ENCODE data around the gene KCNJ9.

KCNJ9 gene

GRCh38 chr1:160043543-160043942 lies 37.8 kb upstream of the KCNJ9 start:
- H3K4me3 ChIP-seq (ENCODE audit: low read length, poor library complexity, severe bottlenecking) = no peak overlapping the region
- no peaks in the 10 kb centered on the region for H3K9me3 ChIP-seq (ENCODE audit: insufficient read depth, low read depth, low read length)
- peaks cover 4% of the 10 kb centered on the region for H3K27me3 ChIP-seq (ENCODE audit: insufficient read depth, low read length, poor library complexity, severe bottlenecking)
- H3K9ac ChIP-seq (ENCODE audit: low read depth, low read length, poor library complexity, severe bottlenecking) = no peak overlapping the region
- no peak overlapping the region for H3K4me2 ChIP-seq (ENCODE audit: low read depth, low read length, poor library complexity, severe bottlenecking)
- no peaks in the 10 kb centered on the region for H3F3A ChIP-seq (ENCODE audit: low read depth)
- H3K36me3 ChIP-seq (ENCODE audit: insufficient read depth, low read length) = no peaks in the 10 kb centered on the region
- no peaks in the 10 kb centered on the region for H4K20me1 ChIP-seq (ENCODE audit: insufficient read depth, low read length, poor library complexity, severe bottlenecking)
- peaks cover 5% of the 10 kb centered on the region for H3K4me1 ChIP-seq (ENCODE audit: insufficient read depth, low read length, poor library complexity, severe bottlenecking)
- TF ChIP-seq CTCF (conservative IDR thresholded peaks at IDR 0.05; ENCODE audit: low read length) (no peak), EZH2phosphoT487 (IDR thresholded peaks at IDR 0.05; ENCODE audit: borderline replicate concordance) (no peak)
- no peaks in the 10 kb centered on the region for H3K9me2 ChIP-seq (replicated peaks; ENCODE audit: low read depth, low read length)
- H2AFZ ChIP-seq (ENCODE audit: low read length) = no peak overlapping the region
- no peaks in the 10 kb centered on the region for H3K79me2 ChIP-seq (ENCODE audit: insufficient read depth, low read length)

GRCh38 chr1:160045653-160046052 lies 35.7 kb upstream of the KCNJ9 start:
- H3K4me1 ChIP-seq (ENCODE audit: insufficient read depth, low read length, poor library complexity, severe bottlenecking) = peaks cover 5% of the 10 kb centered on the region
- no peak overlapping the region for H2AFZ ChIP-seq (ENCODE audit: low read length)
- no peak overlapping the region for H3K9ac ChIP-seq (ENCODE audit: low read depth, low read length, poor library complexity, severe bottlenecking)
- H3K27me3 ChIP-seq (ENCODE audit: insufficient read depth, low read length, poor library complexity, severe bottlenecking) = no peaks in the 10 kb centered on the region
- no peaks in the 10 kb centered on the region for H4K20me1 ChIP-seq (ENCODE audit: insufficient read depth, low read length, poor library complexity, severe bottlenecking)
- H3K4me3 ChIP-seq (ENCODE audit: low read length, poor library complexity, severe bottlenecking) = no peak overlapping the region
- TF ChIP-seq CTCF (conservative IDR thresholded peaks at IDR 0.05; ENCODE audit: low read length) = no peak
- no peak for TF ChIP-seq EZH2phosphoT487 (IDR thresholded peaks at IDR 0.05; ENCODE audit: borderline replicate concordance)
- H3K9me3 ChIP-seq (ENCODE audit: insufficient read depth, low read depth, low read length) = no peaks in the 10 kb centered on the region
- H3K36me3 ChIP-seq (ENCODE audit: insufficient read depth, low read length) = no peaks in the 10 kb centered on the region
- no peaks in the 10 kb centered on the region for H3K79me2 ChIP-seq (ENCODE audit: insufficient read depth, low read length)
- no peak overlapping the region for H3K4me2 ChIP-seq (ENCODE audit: low read depth, low read length, poor library complexity, severe bottlenecking)
- H3F3A ChIP-seq (ENCODE audit: low read depth) = no peaks in the 10 kb centered on the region
- no peaks in the 10 kb centered on the region for H3K9me2 ChIP-seq (replicated peaks; ENCODE audit: low read depth, low read length)

GRCh38 chr1:160046494-160047110 lies 34.7 kb upstream of the KCNJ9 start:
- no peaks in the 10 kb centered on the region for H3K9me2 ChIP-seq (replicated peaks; ENCODE audit: low read depth, low read length)
- no peaks in the 10 kb centered on the region for H4K20me1 ChIP-seq (ENCODE audit: insufficient read depth, low read length, poor library complexity, severe bottlenecking)
- peak overlapping the region; percentile 69 for H3K4me2 ChIP-seq (ENCODE audit: low read depth, low read length, poor library complexity, severe bottlenecking)
- no peaks in the 10 kb centered on the region for H3K27me3 ChIP-seq (ENCODE audit: insufficient read depth, low read length, poor library complexity, severe bottlenecking)
- H3F3A ChIP-seq (ENCODE audit: low read depth) = no peaks in the 10 kb centered on the region
- H3K79me2 ChIP-seq (ENCODE audit: insufficient read depth, low read length) = no peaks in the 10 kb centered on the region
- H3K4me3 ChIP-seq (ENCODE audit: low read length, poor library complexity, severe bottlenecking) = peak overlapping the region; percentile 56
- peaks cover 5% of the 10 kb centered on the region for H3K4me1 ChIP-seq (ENCODE audit: insufficient read depth, low read length, poor library complexity, severe bottlenecking)
- H3K9ac ChIP-seq (ENCODE audit: low read depth, low read length, poor library complexity, severe bottlenecking) = peak overlapping the region; percentile 39
- no peaks in the 10 kb centered on the region for H3K36me3 ChIP-seq (ENCODE audit: insufficient read depth, low read length)
- peak overlapping the region; percentile 86 for H2AFZ ChIP-seq (ENCODE audit: low read length)
- H3K9me3 ChIP-seq (ENCODE audit: insufficient read depth, low read depth, low read length) = no peaks in the 10 kb centered on the region
- TF ChIP-seq EZH2phosphoT487 (IDR thresholded peaks at IDR 0.05; ENCODE audit: borderline replicate concordance) (no peak), CTCF (conservative IDR thresholded peaks at IDR 0.05; ENCODE audit: low read length) (peak; percentile 82)
